ENCODE data around the gene HUS1B.

The HUS1B gene

GRCh38 chr6:621931-622330, 35.0 kb downstream of the HUS1B start:
- DNase-seq (ENCODE audit: low spot score), result no peak

- no peak for DNase-seq (ENCODE audit: low spot score)
Measured at GRCh38 chr6:620950-621349, 36.0 kb downstream of the HUS1B start.

GRCh38 chr6:620166-620565, 36.7 kb downstream of the HUS1B start:
- no peak for DNase-seq (ENCODE audit: low spot score)

GRCh38 chr6:617456-618100, 39.3 kb downstream of the HUS1B start:
- no peak for DNase-seq (ENCODE audit: low spot score)

- DNase-seq (ENCODE audit: low spot score), result no peak
Measured at GRCh38 chr6:613981-614380, 42.9 kb downstream of the HUS1B start.

GRCh38 chr6:611928-612327, 45.0 kb downstream of the HUS1B start:
- DNase-seq (ENCODE audit: low spot score), result no peak

- DNase-seq (ENCODE audit: low spot score), result no peak
Measured at GRCh38 chr6:610882-611281, 46.0 kb downstream of the HUS1B start.

- DNase-seq (ENCODE audit: low spot score), result no peak
Measured at GRCh38 chr6:609905-610304, 47.0 kb downstream of the HUS1B start.

- DNase-seq (ENCODE audit: low spot score), result no peak
Measured at GRCh38 chr6:606829-607379, 50.0 kb downstream of the HUS1B start.

Measured in kidney capillary endothelial cell (primary cell).